ACC112 (cell line): ENCODE measurements around the gene SH3BP2.
"Not testable (repeated sequence)": the region's sequence is repeated elsewhere in the genome, so short reads cannot be mapped to it uniquely, and the experiment has no call there.

Experiments used
- H2AFZ ChIP-seq: fragments of 200-600 bp; sonication (generic); one replicate; pipeline ENCODE4 v1.6.0; 2017; ENCODE audit warnings: antibody characterized with exemption, low read length; ENCODE audit not compliant: unreplicated experiment
- H3K27ac ChIP-seq: fragments of 200-600 bp; sonication (generic); 2 replicates; pipeline ENCODE4 v1.5.1; 2014; ENCODE audit warnings: low read depth, mild to moderate bottlenecking, antibody characterized with exemption, low read length, moderate library complexity
- H3K27me3 ChIP-seq: fragments of 200-600 bp; sonication (generic); 2 replicates; pipeline ENCODE4 v1.6.1; 2014; ENCODE audit warnings: mild to moderate bottlenecking, antibody characterized with exemption, low read length, moderate library complexity, mixed read lengths; ENCODE audit not compliant: insufficient read depth
- H3K36me3 ChIP-seq: fragments of 200-600 bp; sonication (generic); 2 replicates; pipeline ENCODE4 v1.6.1; 2016; ENCODE audit warnings: mild to moderate bottlenecking, antibody characterized with exemption, low read length, moderate library complexity, mixed read lengths; ENCODE audit not compliant: insufficient read depth
- H3K4me1 ChIP-seq: fragments of 200-600 bp; sonication (generic); one replicate; pipeline ENCODE4 v1.6.1; 2016; ENCODE audit warnings: low read length, mixed read lengths; ENCODE audit not compliant: insufficient read depth, unreplicated experiment, control insufficient read depth
- H3K4me3 ChIP-seq: fragments of 200-600 bp; sonication (generic); 2 replicates; pipeline ENCODE4 v1.5.1; 2014; ENCODE audit warnings: mild to moderate bottlenecking, low read depth, low read length
- H3K79me2 ChIP-seq: fragments of 200-600 bp; sonication (generic); one replicate; pipeline ENCODE4 v1.6.0; 2016; ENCODE audit warnings: low read length; ENCODE audit not compliant: control insufficient read depth, unreplicated experiment, insufficient read depth

Gene SH3BP2

DNA sequence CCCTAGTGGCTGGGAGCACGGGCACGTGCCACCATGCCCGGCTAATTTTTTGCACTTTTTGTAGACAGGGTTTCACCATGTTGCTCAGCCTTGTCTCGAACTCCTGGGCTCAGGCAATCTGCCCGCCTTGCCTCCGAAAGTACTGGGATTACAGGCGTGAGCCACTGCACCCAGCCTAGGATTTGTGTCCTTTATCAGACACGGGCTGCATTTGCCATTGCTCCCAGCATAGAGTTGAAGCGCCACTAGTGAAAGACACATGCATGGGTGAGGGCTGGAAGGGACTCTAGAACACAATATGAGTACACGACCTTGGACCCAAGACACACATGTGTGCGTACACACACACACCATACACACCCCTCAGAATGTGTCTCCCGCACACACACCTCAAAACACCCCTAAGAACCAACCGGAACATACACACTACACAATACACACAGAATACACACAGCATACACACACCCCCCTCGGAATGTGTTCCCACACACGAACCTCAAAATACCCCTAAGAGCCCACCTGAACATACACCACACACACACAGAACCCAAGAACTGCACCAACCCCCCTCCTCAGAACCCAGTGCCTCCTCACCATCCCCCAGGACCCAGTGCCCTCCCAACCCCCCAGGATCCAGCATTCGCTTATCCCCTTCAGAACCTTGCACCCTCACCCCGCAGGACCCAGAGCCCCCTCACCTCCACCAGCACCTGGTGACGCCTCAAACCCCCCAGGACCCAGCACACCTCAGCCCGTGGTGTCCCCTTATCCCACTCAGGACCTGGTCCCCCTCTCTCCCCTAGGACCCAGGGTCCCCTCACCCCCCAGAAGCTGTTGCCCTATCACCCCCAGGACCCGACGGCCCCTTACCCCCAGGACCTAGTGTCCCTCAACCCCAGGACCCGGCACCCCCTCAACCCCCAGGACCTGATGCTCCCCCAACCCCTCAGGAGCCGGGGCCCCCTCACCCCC, 37.8 kb upstream of the SH3BP2 start:
- Histone ChIP-seq H3K27me3 (no peaks in the 10 kb centered on the region), H2AFZ (peak overlapping the region; percentile 75), H3K27ac (no peak overlapping the region), H3K4me3 (peak overlapping the region; percentile 96), H3K79me2 (peaks cover 37% of the 10 kb centered on the region), H3K36me3 (no peaks in the 10 kb centered on the region), H3K4me1 (peaks cover 12% of the 10 kb centered on the region)

DNA sequence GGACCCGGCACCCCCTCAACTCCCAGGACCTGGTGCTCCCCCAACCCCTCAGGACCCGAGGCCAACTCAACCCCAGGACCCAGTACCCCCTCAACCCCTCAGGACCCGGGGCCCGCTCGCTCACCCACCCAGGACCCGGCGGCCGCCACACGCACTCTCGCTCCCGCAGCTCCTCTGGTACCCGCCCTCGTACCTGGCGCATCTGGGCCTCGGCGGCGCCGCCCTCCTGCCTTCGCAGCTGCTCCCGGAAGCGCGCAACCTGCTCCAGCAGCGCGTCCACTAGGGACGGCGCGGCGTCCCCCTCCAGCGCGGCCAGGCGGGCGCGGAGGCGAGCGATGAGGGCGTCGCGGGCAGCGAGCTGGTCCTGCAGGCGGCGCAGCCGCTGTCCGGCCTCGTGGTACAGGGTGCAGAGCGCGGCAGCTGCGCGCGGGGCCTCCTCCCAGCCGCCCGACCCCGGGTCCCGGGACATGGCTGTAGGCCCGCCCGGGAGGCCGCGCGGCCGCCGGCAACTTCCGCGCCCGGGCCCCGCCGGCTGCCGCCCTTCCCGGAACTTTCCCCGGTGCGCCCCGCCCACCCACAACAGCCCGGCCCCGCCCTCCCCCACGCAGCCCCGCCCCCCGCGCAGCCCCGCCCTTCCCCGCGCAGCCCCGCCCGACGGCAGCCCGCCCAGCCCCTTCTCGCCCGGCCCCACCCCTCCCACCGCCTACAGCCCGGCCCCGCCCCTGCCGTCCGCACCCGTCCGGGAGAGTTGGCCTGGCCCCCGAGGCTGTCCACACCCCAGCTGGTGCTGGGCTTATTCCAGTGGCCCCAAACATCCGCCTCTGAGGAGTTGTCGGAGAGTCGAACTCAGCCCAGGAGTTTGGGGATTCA, 36.8 kb upstream of the SH3BP2 start, which contains the start of gene TNIP2:
TNIP2 (minus strand) TSS at position 516 of the 870 bp plus-strand sequence; CDS start at position 469, 47 bp downstream.
- H3K36me3 ChIP-seq: no peaks in the 10 kb centered on the region
- peaks cover 12% of the 10 kb centered on the region for H3K4me1 ChIP-seq
- H3K79me2 ChIP-seq: peaks cover 29% of the 10 kb centered on the region
- peak within 1 kb of the TSS; percentile 75 for H2AFZ ChIP-seq
- H3K4me3 ChIP-seq: peak within 1 kb of the TSS; percentile 96
- no peaks in the 10 kb centered on the region for H3K27me3 ChIP-seq
- H3K27ac ChIP-seq: peak within 1 kb of the TSS; percentile 24; the same call in 1 of the 2 replicates

DNA sequence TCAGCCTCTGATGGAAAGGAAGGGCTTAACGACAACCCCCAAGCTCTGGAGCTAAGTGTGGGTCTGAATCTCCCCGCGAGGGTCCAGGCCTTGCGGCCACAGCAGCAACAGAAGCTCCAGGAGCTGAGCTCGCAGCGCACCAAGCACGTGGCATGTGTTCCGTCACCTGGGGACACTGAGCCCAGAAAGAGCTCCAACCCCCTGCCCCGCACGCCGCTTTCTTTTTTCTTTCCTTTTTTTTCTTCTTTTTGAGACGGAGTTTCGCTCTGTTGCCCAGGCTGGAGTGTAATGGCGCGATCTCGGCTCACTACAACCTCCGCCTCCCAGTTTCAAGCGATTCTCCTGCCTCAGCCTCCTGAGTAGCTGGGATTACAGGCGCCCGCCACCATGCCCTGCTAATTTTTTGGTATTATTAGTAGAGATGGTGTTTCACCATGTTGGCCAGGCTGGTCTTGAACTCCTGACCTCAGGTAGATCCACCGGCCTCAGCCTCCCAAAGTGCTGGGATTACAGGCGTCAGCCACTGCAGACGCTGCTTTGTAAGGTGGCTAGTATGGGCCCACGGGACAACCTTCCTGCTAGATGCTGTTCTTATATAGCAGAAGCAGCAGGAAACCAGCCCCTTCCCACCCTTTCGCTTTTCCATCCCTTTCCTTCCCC, 36.1 kb upstream of the SH3BP2 start:
- Histone ChIP-seq H3K4me3 (peak overlapping the region; percentile 64), H2AFZ (no peak overlapping the region), H3K36me3 (no peaks in the 10 kb centered on the region), H3K4me1 (peaks cover 12% of the 10 kb centered on the region), H3K27ac (no peak overlapping the region), H3K27me3 (no peaks in the 10 kb centered on the region), H3K79me2 (peaks cover 27% of the 10 kb centered on the region)

DNA sequence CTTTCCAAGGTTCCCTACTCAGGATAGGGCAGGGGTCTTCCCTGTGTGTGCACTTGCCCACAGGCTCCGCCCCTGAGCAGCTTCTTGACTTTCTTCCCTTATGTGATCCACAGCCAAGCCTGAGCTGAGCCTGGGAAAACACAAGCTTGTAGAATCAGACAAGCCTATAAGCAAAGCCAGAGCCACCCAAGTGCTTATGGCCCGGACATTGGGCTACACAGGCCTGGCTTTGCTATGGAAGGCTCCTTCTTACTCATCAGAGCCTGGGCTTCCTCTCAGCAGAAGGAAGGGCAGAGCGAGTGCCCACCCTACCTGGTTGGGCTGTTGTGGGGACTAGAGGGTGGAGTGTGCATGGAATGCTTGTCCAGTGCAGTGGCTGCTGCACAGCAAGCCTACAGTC, 35.5 kb upstream of the SH3BP2 start:
- peaks cover 22% of the 10 kb centered on the region for H3K79me2 ChIP-seq
- H2AFZ ChIP-seq: no peak overlapping the region
- no peak overlapping the region for H3K27ac ChIP-seq
- H3K4me1 ChIP-seq: peaks cover 12% of the 10 kb centered on the region
- no peaks in the 10 kb centered on the region for H3K36me3 ChIP-seq
- no peak overlapping the region for H3K4me3 ChIP-seq
- no peaks in the 10 kb centered on the region for H3K27me3 ChIP-seq

DNA sequence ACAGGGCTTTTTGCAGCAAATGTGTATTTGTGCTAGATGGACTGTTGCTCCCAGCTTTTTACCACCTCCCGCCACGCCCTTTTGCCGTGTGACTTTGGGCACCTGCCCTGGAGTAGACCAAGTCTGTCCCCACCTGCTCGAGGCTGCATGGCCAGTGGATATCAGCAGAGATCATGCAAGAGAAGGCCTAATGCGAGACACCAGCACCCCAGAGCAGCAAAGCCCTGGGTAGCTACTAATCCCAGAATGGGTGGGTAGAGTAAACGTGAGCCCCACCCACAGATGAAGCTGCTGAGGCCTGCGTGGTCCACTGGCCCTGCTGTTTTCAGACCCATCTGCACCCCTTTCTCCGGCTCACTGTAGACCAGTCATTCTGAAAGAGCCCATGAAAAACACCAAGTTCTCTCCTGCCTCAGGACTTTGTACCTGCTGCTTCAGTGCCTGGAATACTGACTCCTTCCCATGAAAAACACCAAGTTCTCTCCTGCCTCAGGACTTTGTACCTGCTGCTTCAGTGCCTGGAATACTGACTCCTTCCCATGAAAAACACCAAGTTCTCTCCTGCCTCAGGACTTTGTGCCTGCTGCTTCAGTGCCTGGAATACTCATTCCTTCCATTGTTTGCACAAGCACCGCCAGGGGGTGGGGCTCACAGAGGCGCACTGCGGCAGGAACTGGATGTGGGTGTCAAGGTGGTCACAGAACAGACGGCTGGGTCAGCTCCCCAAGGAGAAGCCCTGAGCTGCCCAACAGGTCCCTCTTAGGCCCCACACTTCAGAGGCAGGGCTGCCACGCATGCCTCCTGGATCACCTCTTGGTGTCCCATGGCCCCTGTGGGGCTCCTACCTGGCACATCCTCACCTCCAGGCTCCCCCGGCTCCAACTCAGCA, 31.6 kb upstream of the SH3BP2 start:
- peaks cover 3% of the 10 kb centered on the region for H3K4me1 ChIP-seq
- no peak overlapping the region for H3K27ac ChIP-seq
- H3K4me3 ChIP-seq: no peak overlapping the region
- no peaks in the 10 kb centered on the region for H3K27me3 ChIP-seq
- H3K79me2 ChIP-seq: no peaks in the 10 kb centered on the region
- H3K36me3 ChIP-seq: no peaks in the 10 kb centered on the region
- H2AFZ ChIP-seq: no peak overlapping the region

DNA sequence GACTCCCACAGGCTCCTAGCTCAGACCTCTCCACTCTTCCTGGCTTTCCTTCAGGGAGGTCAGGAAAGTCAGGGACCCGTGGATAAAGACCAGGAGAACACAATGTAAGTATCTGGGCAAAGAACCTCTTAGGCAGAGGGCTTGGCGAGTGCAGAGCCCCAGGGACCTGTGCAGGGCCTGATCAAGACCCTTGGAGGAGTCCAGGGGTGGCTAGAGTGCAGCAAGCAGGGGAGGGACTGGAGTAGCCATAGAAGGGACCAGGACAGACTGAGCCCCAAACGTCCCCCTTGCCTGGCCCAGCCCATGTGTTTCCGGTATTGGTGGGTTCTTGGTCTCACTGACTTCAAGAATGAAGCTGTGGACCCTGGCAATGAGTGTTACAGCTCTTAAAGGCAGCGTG, 30.8 kb upstream of the SH3BP2 start:
- Histone ChIP-seq H3K36me3 (no peaks in the 10 kb centered on the region), H3K79me2 (no peaks in the 10 kb centered on the region), H3K27ac (no peak overlapping the region), H3K4me1 (no peaks in the 10 kb centered on the region), H3K27me3 (no peaks in the 10 kb centered on the region), H2AFZ (no peak overlapping the region), H3K4me3 (no peak overlapping the region)

DNA sequence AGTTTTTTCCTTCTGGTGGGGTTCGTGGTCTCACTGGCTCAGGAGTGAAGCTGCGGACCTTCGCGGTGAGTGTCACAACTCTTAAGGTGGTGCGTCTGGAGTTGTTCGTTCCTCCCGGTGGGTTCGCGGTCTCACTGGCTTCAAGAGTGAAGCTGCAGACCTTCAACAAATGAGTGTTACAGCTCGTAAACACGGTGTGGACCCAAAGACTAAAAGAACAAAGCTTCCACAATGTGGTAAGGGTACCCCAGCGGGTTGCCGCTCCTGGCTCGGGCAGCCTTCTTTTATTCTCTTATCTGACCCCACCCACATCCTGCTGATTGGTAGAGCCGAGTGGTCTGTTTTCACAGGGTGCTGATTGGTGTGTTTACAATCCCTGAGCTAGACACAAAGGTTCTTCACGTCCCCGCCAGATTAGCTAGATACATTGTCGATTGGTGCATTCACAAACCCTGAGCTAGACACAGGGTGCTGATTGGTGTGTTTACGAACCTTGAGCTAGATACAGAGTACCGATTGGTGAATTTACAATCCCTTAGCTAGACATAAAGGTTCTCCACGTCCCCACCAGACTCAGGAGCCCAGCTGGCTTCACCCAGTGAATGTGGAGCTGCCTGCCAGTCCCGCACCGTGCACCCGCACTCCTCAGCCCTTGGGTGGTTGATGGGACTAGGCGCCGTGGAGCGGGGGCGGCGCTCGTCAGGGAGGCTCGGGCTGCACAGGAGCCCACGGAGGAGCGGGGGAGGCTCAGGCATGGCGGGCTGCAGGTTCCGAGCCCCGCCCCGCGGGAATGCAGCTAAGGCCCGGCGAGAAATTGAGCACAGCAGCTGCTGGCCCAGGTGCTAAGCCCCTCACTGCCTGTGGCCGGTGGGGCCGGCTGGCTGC, 30.2 kb upstream of the SH3BP2 start:
- H3K27me3 ChIP-seq, H3K27ac ChIP-seq, H3K36me3 ChIP-seq, H3K79me2 ChIP-seq, H3K4me1 ChIP-seq, H2AFZ ChIP-seq, H3K4me3 ChIP-seq: not testable (repeated sequence)

DNA sequence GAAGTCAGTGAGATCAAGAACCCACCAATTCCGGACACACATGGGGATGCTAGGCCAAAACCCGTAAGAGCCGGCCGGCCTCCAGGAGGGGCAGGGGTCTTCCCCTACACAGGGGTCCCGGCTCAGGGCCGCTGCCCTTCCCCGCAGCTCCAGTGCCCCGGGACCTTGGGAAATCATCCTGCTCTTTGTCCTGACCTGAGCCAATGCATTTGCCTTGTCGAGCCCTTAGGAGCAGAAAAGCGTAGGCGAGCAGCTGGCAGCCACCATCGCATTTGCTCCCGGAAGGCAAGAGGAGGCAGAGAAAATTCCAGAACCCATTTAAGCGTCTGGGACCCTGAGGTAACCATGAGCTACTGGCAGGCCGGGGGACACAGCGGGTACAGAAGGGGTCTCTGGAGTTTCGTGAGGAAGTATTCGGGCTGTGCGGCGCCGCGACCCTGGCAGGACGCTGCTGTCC, 29.3 kb upstream of the SH3BP2 start:
- peak overlapping the region; percentile 98 for H2AFZ ChIP-seq
- no peak overlapping the region for H3K27ac ChIP-seq
- H3K4me3 ChIP-seq: peak overlapping the region; percentile 81
- no peaks in the 10 kb centered on the region for H3K4me1 ChIP-seq
- no peaks in the 10 kb centered on the region for H3K27me3 ChIP-seq
- H3K79me2 ChIP-seq: no peaks in the 10 kb centered on the region
- no peaks in the 10 kb centered on the region for H3K36me3 ChIP-seq

DNA sequence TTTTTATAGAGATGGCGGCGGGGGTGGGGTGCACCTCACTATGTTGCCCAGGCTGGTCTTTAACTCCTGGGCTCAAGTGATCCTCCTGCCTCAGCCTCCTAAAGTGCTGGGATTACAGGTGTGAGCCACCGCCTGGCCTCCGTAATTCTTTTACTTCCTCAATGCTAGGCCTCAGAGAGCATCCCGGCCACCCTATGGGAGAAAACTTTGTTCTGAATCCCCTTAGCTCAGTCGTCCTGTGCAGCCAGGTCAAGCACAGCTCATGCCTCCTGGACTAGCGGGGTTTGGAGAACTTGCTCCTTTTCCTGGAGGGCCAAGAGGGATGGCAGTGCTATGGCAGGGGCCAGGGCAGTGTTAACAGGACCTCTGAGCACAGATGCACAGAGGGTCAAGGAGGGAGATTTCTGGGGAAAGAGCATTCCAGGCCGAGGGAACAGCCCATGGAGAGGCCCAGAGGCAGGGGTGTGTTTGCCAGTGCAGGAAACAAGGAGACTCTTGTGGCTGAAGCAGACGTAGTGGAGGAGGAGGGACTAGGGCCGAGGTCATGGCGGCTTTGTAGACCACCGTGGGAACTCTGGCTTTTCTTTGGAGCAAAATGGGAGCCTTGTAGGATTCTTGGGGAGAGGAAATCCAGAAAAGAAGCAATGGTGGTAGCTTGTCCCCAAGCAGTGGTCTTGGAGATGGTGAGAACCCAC, 26.9 kb upstream of the SH3BP2 start:
- no peaks in the 10 kb centered on the region for H3K27me3 ChIP-seq
- H3K4me3 ChIP-seq: no peak overlapping the region
- H3K4me1 ChIP-seq: no peaks in the 10 kb centered on the region
- H2AFZ ChIP-seq: no peak overlapping the region
- no peak overlapping the region for H3K27ac ChIP-seq
- no peaks in the 10 kb centered on the region for H3K36me3 ChIP-seq
- no peaks in the 10 kb centered on the region for H3K79me2 ChIP-seq
